ENCODE data around the gene ARL6IP6. TPM values are rescaled to one million over a fixed set of nuclear protein-coding genes. Genes with fewer than 3 reads are reported as not detected.

The ARL6IP6 gene
- total and polyA plus RNA-seq, 2 of the 13 experiments (the other 11 are each of a cell fraction or from before 2014, with no cell fraction given) = 45.0 to 65.9 TPM

DNA sequence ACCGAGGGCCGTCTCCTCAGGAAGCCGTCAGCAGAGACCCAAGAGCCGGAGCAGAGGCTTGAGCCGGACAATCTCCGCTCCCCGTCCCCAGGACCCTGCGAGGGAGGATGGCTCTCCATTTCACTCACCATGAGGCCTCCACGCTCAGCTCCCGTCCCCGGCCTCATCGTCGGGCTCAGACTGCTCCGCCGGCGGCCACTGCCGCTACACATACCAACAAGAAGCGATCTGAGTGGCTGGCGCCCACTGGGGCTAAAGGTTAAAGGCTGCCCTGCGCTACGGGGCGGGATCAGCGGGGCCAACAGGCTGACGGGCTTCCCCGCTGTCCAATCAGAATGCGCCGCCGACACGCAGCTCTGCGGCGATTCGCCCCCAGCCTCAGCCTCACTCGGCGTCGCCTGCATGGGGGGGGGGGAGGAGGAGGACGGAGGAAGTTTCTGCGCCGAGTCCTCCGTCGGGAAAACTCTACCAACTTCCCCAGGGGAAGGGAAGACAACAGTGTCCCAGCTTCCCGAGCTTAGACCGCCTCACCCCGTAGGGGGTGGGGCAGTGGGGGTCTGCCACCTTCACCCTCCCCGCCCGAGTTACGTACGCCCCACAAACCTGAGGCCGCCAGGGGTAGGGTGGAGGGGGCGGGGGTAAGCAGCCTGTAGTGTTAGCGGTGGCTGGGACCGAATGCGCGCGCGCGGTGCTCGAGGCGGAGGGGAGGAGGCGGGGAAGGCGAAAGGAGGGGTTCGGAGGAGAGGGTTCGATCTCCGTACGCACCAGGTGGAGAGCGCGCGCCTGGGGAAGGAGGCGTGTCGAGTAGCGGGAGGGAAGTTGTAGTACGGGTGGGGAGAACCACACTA, 968 bp upstream of the ARL6IP6 start, which contains the start of gene PRPF40A (continued):
- TF ChIP-seq POGK (CRISPR knock-in tag; conservative IDR thresholded peaks at IDR 0.05) (peak; percentile 8), ATF7 (IDR thresholded peaks at IDR 0.05) (no peak), ATF7 (CRISPR knock-in tag; IDR thresholded peaks at IDR 0.05) (peak; percentile 83; the same call in 1 of the 2 replicates), ZNF431 (CRISPR knock-in tag; IDR thresholded peaks at IDR 0.05; ENCODE audit: borderline replicate concordance, low read depth) (no peak), ZNF34 (CRISPR knock-in tag; IDR thresholded peaks at IDR 0.05; ENCODE audit: borderline replicate concordance) (peak; percentile 99), NFE2L1 (CRISPR knock-in tag; IDR thresholded peaks at IDR 0.05; ENCODE audit: borderline replicate concordance) (no peak), MED13 (CRISPR knock-in tag; IDR thresholded peaks at IDR 0.05) (no peak), HDAC2 (CRISPR knock-in tag; IDR thresholded peaks at IDR 0.05) (peak; percentile 44), CENPT (CRISPR knock-in tag; IDR thresholded peaks at IDR 0.05; ENCODE audit: low read depth) (no peak), MTERF4 (CRISPR knock-in tag; IDR thresholded peaks at IDR 0.05) (peak; percentile 76; the same call in 1 of the 2 replicates), ZNF557 (CRISPR knock-in tag; IDR thresholded peaks at IDR 0.05) (no peak), MYNN (CRISPR knock-in tag; IDR thresholded peaks at IDR 0.05; ENCODE audit: low read depth) (no peak), RARG (CRISPR knock-in tag; IDR thresholded peaks at IDR 0.05; ENCODE audit: low read depth) (peak; percentile 98), ZFP90 (CRISPR knock-in tag; IDR thresholded peaks at IDR 0.05; ENCODE audit: borderline replicate concordance) (no peak; the same call in 1 of the 2 replicates), NFRKB (IDR thresholded peaks at IDR 0.05) (no peak; the same call in 1 of the 2 replicates), NFKBIZ (CRISPR knock-in tag; IDR thresholded peaks at IDR 0.05) (peak; percentile 36; the same call in 1 of the 2 replicates), SOX5 (CRISPR knock-in tag; IDR thresholded peaks at IDR 0.05; ENCODE audit: borderline replicate concordance) (peak; percentile 12; the same call in 1 of the 2 replicates), SRY (CRISPR knock-in tag; IDR thresholded peaks at IDR 0.05) (peak; percentile 97), KDM3A (CRISPR knock-in tag; IDR thresholded peaks at IDR 0.05; ENCODE audit: low read depth) (peak; percentile 83; the same call in 1 of the 2 replicates), ZBTB8A (CRISPR knock-in tag; IDR thresholded peaks at IDR 0.05; ENCODE audit: borderline replicate concordance, low read depth) (peak; percentile 91)
- TF ChIP-seq, protein P1, sequence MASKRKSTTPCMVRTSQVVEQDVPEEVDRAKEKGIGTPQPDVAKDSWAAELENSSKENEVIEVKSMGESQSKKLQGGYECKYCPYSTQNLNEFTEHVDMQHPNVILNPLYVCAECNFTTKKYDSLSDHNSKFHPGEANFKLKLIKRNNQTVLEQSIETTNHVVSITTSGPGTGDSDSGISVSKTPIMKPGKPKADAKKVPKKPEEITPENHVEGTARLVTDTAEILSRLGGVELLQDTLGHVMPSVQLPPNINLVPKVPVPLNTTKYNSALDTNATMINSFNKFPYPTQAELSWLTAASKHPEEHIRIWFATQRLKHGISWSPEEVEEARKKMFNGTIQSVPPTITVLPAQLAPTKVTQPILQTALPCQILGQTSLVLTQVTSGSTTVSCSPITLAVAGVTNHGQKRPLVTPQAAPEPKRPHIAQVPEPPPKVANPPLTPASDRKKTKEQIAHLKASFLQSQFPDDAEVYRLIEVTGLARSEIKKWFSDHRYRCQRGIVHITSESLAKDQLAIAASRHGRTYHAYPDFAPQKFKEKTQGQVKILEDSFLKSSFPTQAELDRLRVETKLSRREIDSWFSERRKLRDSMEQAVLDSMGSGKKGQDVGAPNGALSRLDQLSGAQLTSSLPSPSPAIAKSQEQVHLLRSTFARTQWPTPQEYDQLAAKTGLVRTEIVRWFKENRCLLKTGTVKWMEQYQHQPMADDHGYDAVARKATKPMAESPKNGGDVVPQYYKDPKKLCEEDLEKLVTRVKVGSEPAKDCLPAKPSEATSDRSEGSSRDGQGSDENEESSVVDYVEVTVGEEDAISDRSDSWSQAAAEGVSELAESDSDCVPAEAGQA (IDR thresholded peaks at IDR 0.05; ENCODE audit: low read depth) = peak; percentile 80; the same call in 1 of the 2 replicates
- TF ChIP-seq, protein P1 (CRISPR knock-in tag; IDR thresholded peaks at IDR 0.05; ENCODE audit: borderline replicate concordance) = no peak
